Cardiac muscle cell (in vitro differentiated cells and primary cell): ENCODE data around the gene RRBP1. TPM values are rescaled to one million over a fixed set of nuclear protein-coding genes. Genes with fewer than 3 reads are reported as not detected.

Experiments
- DNase-seq, 2 donors: peaks; one replicate each; pipeline versions ENCODE4 v3.0.0 to v3.0.0-alpha.2; 2010 to 2017; ENCODE audit warnings: low read depth in 1 of 2, low spot score in 1 of 2
- H3K27ac ChIP-seq: fragments of 200-600 bp; sonication (generic); 2 replicates; pipeline ENCODE4 v1.5.1; 2016
- H3K27me3 ChIP-seq: fragments of 200-600 bp; sonication (generic); 2 replicates; pipeline ENCODE4 v1.6.0; 2016; ENCODE audit warnings: control low read depth
- H3K36me3 ChIP-seq: fragments of 200-600 bp; sonication (generic); 2 replicates; pipeline ENCODE4 v1.5.1; 2016; ENCODE audit warnings: control low read depth
- H3K4me1 ChIP-seq: fragments of 200-600 bp; sonication (generic); 2 replicates; pipeline ENCODE4 v1.8.1; 2017; ENCODE audit warnings: low read depth, mild to moderate bottlenecking, mixed run types
- H3K4me3 ChIP-seq: fragments of 200-600 bp; sonication (generic); 2 replicates; pipeline ENCODE4 v1.5.1; 2016; ENCODE audit warnings: mild to moderate bottlenecking
- H3K9me3 ChIP-seq: fragments of 200-600 bp; sonication (generic); 2 replicates; pipeline ENCODE4 v1.5.1; 2017; ENCODE audit warnings: low read depth, mild to moderate bottlenecking, control low read depth
- CTCF ChIP-seq: IDR thresholded peaks from 2 replicates; pipeline ENCODE4 v1.5.1; 2012; ENCODE audit warnings: low read depth, mild to moderate bottlenecking, low read length
- polyA plus RNA-seq: library from polyadenylated mRNA; unstranded; fragments of >200 nt; fragmentation: Nextera tagmentation; extraction: Ambion mirVana; gene quantifications from 2 replicates; pipeline ENCODE4 v1.2.1, GENCODE V29; 2016
- total RNA-seq: library from RNA; depleted of rRNA; stranded (reverse); fragments of >200 nt; gene quantifications from 2 replicates; pipeline ENCODE4 v1.2.3, GENCODE V29; 2016

RRBP1 gene
- total and polyA plus RNA-seq, 2 experiments from 2014 or later, result 50.7 to 77.5 TPM

- no peak overlapping the region for H3K27ac ChIP-seq
- H3K27me3 ChIP-seq, result no peaks in the 10 kb centered on the region
- TF ChIP-seq CTCF, result no peak
- H3K36me3 ChIP-seq, result no peaks in the 10 kb centered on the region
- no peak for DNase-seq
- H3K4me3 ChIP-seq, result no peak overlapping the region
- H3K4me1 ChIP-seq, result no peaks in the 10 kb centered on the region
- no peaks in the 10 kb centered on the region for H3K9me3 ChIP-seq
Observed at GRCh38 chr20:17720755-17721154, 38.7 kb upstream of the RRBP1 start.

GRCh38 chr20:17716331-17716730 lies 34.3 kb upstream of the RRBP1 start:
- H3K27ac ChIP-seq, result no peak overlapping the region
- H3K36me3 ChIP-seq, result no peaks in the 10 kb centered on the region
- no peaks in the 10 kb centered on the region for H3K9me3 ChIP-seq
- no peak for TF ChIP-seq CTCF
- no peak for DNase-seq
- H3K4me3 ChIP-seq, result no peak overlapping the region
- peaks cover 3% of the 10 kb centered on the region for H3K4me1 ChIP-seq
- no peaks in the 10 kb centered on the region for H3K27me3 ChIP-seq

- peaks cover 15% of the 10 kb centered on the region for H3K4me1 ChIP-seq
- H3K4me3 ChIP-seq, result no peak overlapping the region
- H3K9me3 ChIP-seq, result no peaks in the 10 kb centered on the region
- no peaks in the 10 kb centered on the region for H3K36me3 ChIP-seq
- no peak overlapping the region for H3K27ac ChIP-seq
- no peaks in the 10 kb centered on the region for H3K27me3 ChIP-seq
- TF ChIP-seq CTCF, result no peak
- no peak for DNase-seq
Observed at GRCh38 chr20:17715075-17715474, 33.0 kb upstream of the RRBP1 start.

GRCh38 chr20:17714597-17714996 lies 32.6 kb upstream of the RRBP1 start:
- H3K4me3 ChIP-seq, result no peak overlapping the region
- no peak for TF ChIP-seq CTCF
- H3K36me3 ChIP-seq, result no peaks in the 10 kb centered on the region
- H3K4me1 ChIP-seq, result peaks cover 18% of the 10 kb centered on the region
- no peak overlapping the region for H3K27ac ChIP-seq
- H3K27me3 ChIP-seq, result no peaks in the 10 kb centered on the region
- no peak for DNase-seq
- no peaks in the 10 kb centered on the region for H3K9me3 ChIP-seq

- no peak for DNase-seq
- Histone ChIP-seq H3K4me3 (no peak overlapping the region), H3K9me3 (no peaks in the 10 kb centered on the region), H3K27ac (no peak overlapping the region), H3K36me3 (no peaks in the 10 kb centered on the region), H3K27me3 (no peaks in the 10 kb centered on the region), H3K4me1 (peaks cover 18% of the 10 kb centered on the region)
- TF ChIP-seq CTCF, result no peak
Observed at GRCh38 chr20:17712708-17713107, 30.7 kb upstream of the RRBP1 start.

GRCh38 chr20:17712201-17712600 lies 30.2 kb upstream of the RRBP1 start:
- Histone ChIP-seq H3K4me3 (no peak overlapping the region), H3K27ac (no peak overlapping the region), H3K4me1 (peaks cover 18% of the 10 kb centered on the region), H3K9me3 (no peaks in the 10 kb centered on the region), H3K27me3 (no peaks in the 10 kb centered on the region), H3K36me3 (no peaks in the 10 kb centered on the region)
- no peak for TF ChIP-seq CTCF
- no peak for DNase-seq
